NOMO-1 (cell line): ENCODE results near the gene AKT3.

Experiments used
- DNase-seq, 2 experiments: peaks; one replicate each; lab custom pipeline; 2025; ENCODE audit not compliant: unreplicated experiment in 2 of 2; lab: John Stamatoyannopoulos, UW

Gene AKT3

GRCh38 chr1:243449373-243449772 is 400.7 kb downstream of the AKT3 start:
- DNase-seq = no peak

DNA sequence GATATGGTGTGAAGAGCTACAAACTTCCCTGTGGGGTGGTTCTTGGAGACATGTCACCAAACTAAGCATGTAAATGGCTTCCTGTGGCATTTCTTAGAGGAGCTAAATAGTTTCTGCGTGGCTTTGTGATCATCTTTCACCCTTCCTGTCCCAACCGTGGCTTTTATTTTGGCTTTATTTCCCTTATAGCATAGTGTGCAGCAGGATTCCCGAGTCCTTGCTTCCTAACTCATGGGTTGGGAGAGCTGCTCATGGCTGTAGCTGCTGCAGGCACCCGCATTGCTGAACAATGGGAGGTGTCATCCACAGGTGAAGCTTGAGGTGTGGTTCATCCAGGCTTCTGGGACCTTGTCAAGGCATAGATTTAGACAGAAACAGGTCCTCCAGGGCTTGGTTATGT is 402.2 kb downstream of the AKT3 start:
- DNase-seq = no peak

DNA sequence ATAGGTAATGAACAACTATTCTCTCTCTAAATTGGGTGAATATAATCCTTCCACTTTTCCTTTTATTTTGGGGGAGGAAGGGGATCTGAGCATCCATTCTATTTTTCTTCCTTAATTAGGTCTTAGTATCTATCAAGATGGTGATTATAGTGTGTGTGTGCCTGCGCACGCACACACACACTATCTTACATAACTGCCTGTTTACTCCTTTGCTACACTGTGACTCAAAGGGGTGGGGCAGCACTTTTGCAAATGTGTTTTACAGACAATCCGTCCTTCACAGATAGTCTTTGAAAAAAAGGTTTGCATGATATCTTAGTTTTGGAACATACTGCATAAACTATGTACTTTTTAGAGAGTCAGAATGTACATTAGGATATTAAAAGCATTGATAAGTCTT is 402.7 kb downstream of the AKT3 start:
- DNase-seq = peak; percentile 5 to 13

GRCh38 chr1:243443557-243443956 is 406.5 kb downstream of the AKT3 start:
- DNase-seq = no peak

- no peak for DNase-seq
These were observed 408.4 kb downstream of the AKT3 start for GRCh38 chr1:243441601-243442000.

DNA sequence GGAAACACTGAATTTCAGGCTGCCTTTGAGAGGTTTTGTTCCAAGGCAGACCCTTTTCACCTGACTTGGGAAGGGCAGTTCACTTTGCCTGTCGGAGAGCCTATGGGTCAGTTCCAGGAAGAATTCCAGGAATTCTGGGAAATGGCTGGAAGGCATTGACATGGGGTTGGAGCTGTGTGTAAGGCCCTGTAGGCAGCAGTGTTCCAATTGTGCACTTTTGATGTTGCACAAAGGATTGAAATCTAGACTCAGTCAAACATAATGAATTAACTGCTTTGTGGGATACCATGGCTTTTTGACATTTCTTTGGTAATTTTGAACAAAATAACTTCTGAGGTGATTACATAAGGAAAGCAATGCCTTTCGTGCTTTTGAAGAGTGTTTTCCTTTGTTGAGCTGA is 409.6 kb downstream of the AKT3 start:
- no peak for DNase-seq

DNA sequence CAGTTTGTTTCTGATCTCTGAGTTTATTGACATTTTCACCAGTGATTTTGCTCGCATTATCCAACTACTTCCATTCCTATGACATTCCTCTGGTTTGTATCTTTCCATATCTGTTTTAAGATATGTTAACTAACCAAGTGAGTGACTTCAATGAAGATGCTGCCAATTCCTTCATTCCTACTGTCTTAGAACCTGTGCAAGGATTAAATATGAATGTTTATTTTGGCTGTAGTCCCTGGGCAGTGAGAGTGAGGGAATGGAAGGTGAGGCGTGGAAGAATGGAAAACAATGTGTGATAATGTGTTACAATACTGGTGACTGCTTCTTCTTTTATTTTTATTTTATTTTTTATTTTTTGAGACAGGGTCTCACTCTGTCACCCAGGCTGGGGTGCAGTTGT is 411.2 kb downstream of the AKT3 start:
- DNase-seq = no peak
